Esophagus muscularis mucosa (tissue), 4 donors: ENCODE data around the gene SOX5. TPM values are rescaled to one million over a fixed set of nuclear protein-coding genes. Genes with fewer than 3 reads are reported as not detected.

Experiments used
- DNase-seq: peaks from one replicate; pipeline ENCODE4 v3.0.0-alpha.2; 2017; ENCODE audit errors: extremely low spot score
- H3K27ac ChIP-seq, 4 donors: fragments of 200-600 bp; sonication (generic); replicated peaks in 1 of 4; 1 replicate in 3 of 4; 2 replicates in 1 of 4; pipeline ENCODE4 v1.5.1; 2016 to 2019; ENCODE audit warnings: mild to moderate bottlenecking in 1 of 4
- H3K27me3 ChIP-seq, 4 donors: fragments of 200-600 bp; sonication (generic); one replicate each; pipeline versions ENCODE4 v1.5.1 to v1.6.0; 2016 to 2019
- H3K36me3 ChIP-seq, 4 donors: fragments of 200-600 bp; sonication (generic); one replicate each; pipeline ENCODE4 v1.5.1; 2016 to 2019
- H3K4me1 ChIP-seq, 4 donors: fragments of 200-600 bp; sonication (generic); one replicate each; pipeline ENCODE4 v1.5.1; 2016 to 2019
- H3K4me3 ChIP-seq, 4 donors: fragments of 200-600 bp; sonication (generic); 1 replicate in 2 of 4; 2 replicates in 2 of 4; pipeline ENCODE4 v1.5.1; 2016 to 2019; ENCODE audit warnings: mild to moderate bottlenecking in 4 of 4, moderate library complexity in 1 of 4
- H3K9me3 ChIP-seq, 4 donors: fragments of 200-600 bp; sonication (generic); 1 replicate in 3 of 4; 2 replicates in 1 of 4; pipeline ENCODE4 v1.5.1; 2016 to 2019
- CTCF ChIP-seq, 3 experiments: fragments of 200-600 bp in 2 of 3; fragments of 450-650 bp in 1 of 3; sonication (generic) in 2 of 3; IDR thresholded peaks; one replicate each; pipeline ENCODE4 v1.5.1; 2017 to 2019; ENCODE audit warnings: antibody characterized with exemption in 3 of 3, mild to moderate bottlenecking in 2 of 3, moderate library complexity in 1 of 3
- EP300 ChIP-seq: sonication (generic); formaldehyde crosslinking; IDR thresholded peaks from one replicate; pipeline ENCODE4 v1.6.1; 2017; ENCODE audit warnings: antibody characterized with exemption
- POLR2A ChIP-seq: fragments of 450-650 bp; IDR thresholded peaks from one replicate; pipeline ENCODE4 v1.6.1; 2017; ENCODE audit warnings: antibody characterized with exemption, moderate library complexity, mild to moderate bottlenecking, low read depth
- POLR2AphosphoS5 ChIP-seq, 2 donors: sonication (generic); formaldehyde crosslinking; IDR thresholded peaks; one replicate each; pipeline ENCODE4 v1.6.1; 2017; ENCODE audit warnings: antibody characterized with exemption in 2 of 2
- WGBS: methylation state at CpG from one replicate; pipeline ENCODE4 v1.1.5; 2018; 5-methylcytosine and 5-hydroxymethylcytosine counted together
- intact Hi-C: fragments of 100-400 bp; cut with DNase I; formaldehyde crosslinking; loops from one replicate; pipeline ENCODE4 v1.15.1; 2023
- total RNA-seq, 4 donors: library from RNA; depleted of rRNA; stranded (reverse); fragments of >200 nt; gene quantifications; one replicate each; pipeline versions ENCODE4 v1.1.0 to v1.2.1, GENCODE V29; 2016

Gene SOX5
- total RNA-seq, 4 donors from 2014 or later = 7.1 to 11.6 (median 8.8) TPM

- no peaks in the 10 kb centered on the region for H3K36me3 ChIP-seq
Measured at GRCh38 chr12:23555180-23555824, 394.2 kb downstream of the SOX5 start.

GRCh38 chr12:23552417-23552816 lies 397.1 kb downstream of the SOX5 start:
- intact Hi-C loops = loop anchor here (5.0 kb wide), 1 partner anchor 1160 kb away; no protein-coding TSS in a partner anchor
- H3K4me3 ChIP-seq = no peak overlapping the region
- H3K36me3 ChIP-seq = no peaks in the 10 kb centered on the region
- no peaks in the 10 kb centered on the region for H3K9me3 ChIP-seq
- TF ChIP-seq POLR2AphosphoS5 (IDR thresholded peaks at IDR 0.05) (no peak), POLR2A (no peak), CTCF (IDR thresholded peaks at IDR 0.05) (no peak), EP300 (no peak)
- WGBS = 96% methylated on average over 1 of the region's 1 CpG
- no peak overlapping the region for H3K27ac ChIP-seq
- no peaks in the 10 kb centered on the region for H3K4me1 ChIP-seq
- no peak for DNase-seq
- H3K27me3 ChIP-seq = no peaks in the 10 kb centered on the region

More at GRCh38 chr12:23555180-23555824, 394.2 kb downstream of the SOX5 start:
- WGBS = 74% methylated on average over 4 of the region's 4 CpGs
- Histone ChIP-seq H3K4me3 (no peak overlapping the region), H3K4me1 (no peaks in the 10 kb centered on the region), H3K9me3 (no peaks in the 10 kb centered on the region), H3K27me3 (no peaks in the 10 kb centered on the region), H3K27ac (no peak overlapping the region)
- intact Hi-C loops = no loop called here
- TF ChIP-seq POLR2A = no peak
- TF ChIP-seq CTCF (IDR thresholded peaks at IDR 0.05) = no peak
- TF ChIP-seq POLR2AphosphoS5 (IDR thresholded peaks at IDR 0.05) = no peak
- TF ChIP-seq EP300 = no peak
- DNase-seq = no peak

GRCh38 chr12:23550753-23551152 lies 398.7 kb downstream of the SOX5 start:
- Histone ChIP-seq H3K36me3 (no peaks in the 10 kb centered on the region), H3K4me3 (no peak overlapping the region), H3K27me3 (no peaks in the 10 kb centered on the region), H3K27ac (no peak overlapping the region), H3K4me1 (no peaks in the 10 kb centered on the region), H3K9me3 (no peaks in the 10 kb centered on the region)
- TF ChIP-seq CTCF (IDR thresholded peaks at IDR 0.05) = no peak
- no peak for TF ChIP-seq POLR2A
- TF ChIP-seq POLR2AphosphoS5 (IDR thresholded peaks at IDR 0.05) = no peak
- TF ChIP-seq EP300 = no peak
- intact Hi-C loops = loop anchor here (5.0 kb wide), 1 partner anchor 1162 kb away; no protein-coding TSS in a partner anchor
- DNase-seq = no peak
- 85% methylated on average over 2 of the region's 2 CpGs for WGBS

GRCh38 chr12:23548742-23549141 lies 400.7 kb downstream of the SOX5 start:
- no peaks in the 10 kb centered on the region for H3K36me3 ChIP-seq
- no peak overlapping the region for H3K27ac ChIP-seq
- TF ChIP-seq POLR2AphosphoS5 (IDR thresholded peaks at IDR 0.05) (no peak), POLR2A (no peak), CTCF (IDR thresholded peaks at IDR 0.05) (no peak), EP300 (no peak)
- H3K27me3 ChIP-seq = no peaks in the 10 kb centered on the region
- intact Hi-C loops = no loop called here
- H3K4me1 ChIP-seq = no peaks in the 10 kb centered on the region
- no peak overlapping the region for H3K4me3 ChIP-seq
- no peaks in the 10 kb centered on the region for H3K9me3 ChIP-seq
- DNase-seq = no peak

GRCh38 chr12:23546756-23547155 lies 402.7 kb downstream of the SOX5 start:
- Histone ChIP-seq H3K4me1 (no peaks in the 10 kb centered on the region), H3K4me3 (no peak overlapping the region), H3K27ac (no peak overlapping the region), H3K27me3 (no peaks in the 10 kb centered on the region), H3K9me3 (no peaks in the 10 kb centered on the region), H3K36me3 (no peaks in the 10 kb centered on the region)
- TF ChIP-seq POLR2A = no peak
- TF ChIP-seq EP300 = no peak
- no peak for TF ChIP-seq POLR2AphosphoS5 (IDR thresholded peaks at IDR 0.05)
- no peak for TF ChIP-seq CTCF (IDR thresholded peaks at IDR 0.05)
- intact Hi-C loops = no loop called here
- 79% methylated on average over 4 of the region's 4 CpGs for WGBS
- DNase-seq = no peak
